HG02973 (cell line): ENCODE results near the gene CACNA1G.

Experiments used
- ATAC-seq: cut with Tn5 transposase; IDR thresholded peaks from one replicate; pipeline ENCODE4 v1.9.1; 2021; ENCODE audit warnings: moderate library complexity; ENCODE audit not compliant: unreplicated experiment

Gene CACNA1G

GRCh38 chr17:50560185-50560824 lies at the start of gene CACNA1G:
Gene CACNA1G (plus strand): TSS chr17:50560715. CDS start chr17:50561460, 745 bp downstream.
- ATAC-seq, result peak; percentile 90

GRCh38 chr17:50511058-50511457 lies 49.5 kb upstream of the CACNA1G start:
- peak; percentile 90 for ATAC-seq

- ATAC-seq, result no peak
Observed at GRCh38 chr17:50513495-50513894, 47.0 kb upstream of the CACNA1G start.

DNA sequence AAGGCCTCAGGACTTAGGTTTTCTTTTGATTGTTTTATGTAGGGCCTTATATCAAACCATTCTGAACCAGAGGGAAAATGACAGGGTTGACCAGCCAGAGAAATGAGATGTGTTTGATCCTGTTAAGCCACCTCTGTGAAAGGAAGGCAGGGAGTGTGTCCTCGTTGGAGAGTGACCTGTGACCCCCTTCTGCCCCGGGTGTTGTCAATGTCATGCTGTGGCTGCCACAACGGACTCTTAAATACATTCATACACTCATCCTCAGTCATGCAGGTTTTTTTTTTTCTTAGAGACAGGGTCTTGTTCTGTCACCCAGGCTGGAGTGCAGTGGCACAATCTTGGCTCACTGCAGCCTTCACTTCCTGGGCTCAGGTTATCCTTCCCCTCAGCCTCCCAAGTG lies 46.1 kb upstream of the CACNA1G start:
- no peak for ATAC-seq

DNA sequence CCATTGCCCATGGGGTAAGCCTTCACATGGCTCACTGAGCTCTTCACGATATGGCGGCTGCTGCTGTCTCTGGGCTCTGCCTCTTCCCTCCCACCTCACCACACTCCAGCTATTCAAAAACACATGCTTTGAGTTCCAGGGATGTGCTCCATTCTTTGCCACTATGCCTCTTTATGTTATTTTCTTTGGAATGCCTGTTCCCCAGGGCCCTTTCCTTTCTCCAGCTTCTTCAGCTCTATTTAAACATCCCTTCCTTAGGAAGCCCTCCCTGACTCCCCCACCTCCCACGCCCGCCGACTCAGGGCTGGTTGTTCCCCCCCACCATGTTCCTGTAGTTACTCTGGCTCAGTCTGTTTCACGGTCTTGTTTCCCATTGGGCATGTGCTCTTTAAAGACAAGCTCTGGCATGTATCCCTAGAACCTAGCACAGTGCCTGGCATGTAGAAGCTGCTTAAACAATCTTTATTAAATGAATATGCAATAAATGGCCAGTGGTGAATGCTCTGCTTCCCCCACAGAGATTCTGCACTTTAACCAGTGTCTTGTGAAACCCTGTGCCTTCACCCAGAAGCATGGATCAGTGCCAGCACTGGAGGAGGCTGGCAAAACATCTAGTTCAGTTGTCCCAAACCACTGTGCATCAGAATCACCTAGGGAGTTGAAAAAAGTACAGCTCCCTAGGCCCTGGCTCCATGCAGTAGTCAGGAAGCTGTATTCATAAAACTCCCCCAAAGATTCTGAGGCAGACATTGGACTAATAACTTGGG lies 45.4 kb upstream of the CACNA1G start:
- ATAC-seq, result no peak

DNA sequence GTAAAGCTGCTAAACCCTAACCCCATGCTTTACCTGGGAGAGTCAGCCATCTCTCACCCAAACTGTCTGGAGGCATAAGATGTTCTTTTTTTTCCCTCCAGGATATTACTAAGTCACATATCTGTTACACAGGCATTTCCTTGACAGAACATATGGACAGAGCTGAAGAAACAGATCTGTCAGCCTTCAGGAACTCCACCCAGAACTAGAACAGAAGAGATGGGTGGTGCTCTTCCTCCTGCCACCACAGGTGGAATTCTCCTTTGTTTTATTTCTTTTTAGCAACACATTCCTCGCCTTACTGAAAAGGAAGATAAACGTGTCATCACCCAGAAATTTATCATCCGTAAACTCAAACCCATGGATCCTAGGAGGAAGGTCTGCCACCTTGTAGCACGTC lies 43.5 kb upstream of the CACNA1G start:
- no peak for ATAC-seq

GRCh38 chr17:50517504-50518383 lies 42.8 kb upstream of the CACNA1G start:
- no peak for ATAC-seq

- no peak for ATAC-seq
Observed at GRCh38 chr17:50518384-50519023, 42.0 kb upstream of the CACNA1G start.

DNA sequence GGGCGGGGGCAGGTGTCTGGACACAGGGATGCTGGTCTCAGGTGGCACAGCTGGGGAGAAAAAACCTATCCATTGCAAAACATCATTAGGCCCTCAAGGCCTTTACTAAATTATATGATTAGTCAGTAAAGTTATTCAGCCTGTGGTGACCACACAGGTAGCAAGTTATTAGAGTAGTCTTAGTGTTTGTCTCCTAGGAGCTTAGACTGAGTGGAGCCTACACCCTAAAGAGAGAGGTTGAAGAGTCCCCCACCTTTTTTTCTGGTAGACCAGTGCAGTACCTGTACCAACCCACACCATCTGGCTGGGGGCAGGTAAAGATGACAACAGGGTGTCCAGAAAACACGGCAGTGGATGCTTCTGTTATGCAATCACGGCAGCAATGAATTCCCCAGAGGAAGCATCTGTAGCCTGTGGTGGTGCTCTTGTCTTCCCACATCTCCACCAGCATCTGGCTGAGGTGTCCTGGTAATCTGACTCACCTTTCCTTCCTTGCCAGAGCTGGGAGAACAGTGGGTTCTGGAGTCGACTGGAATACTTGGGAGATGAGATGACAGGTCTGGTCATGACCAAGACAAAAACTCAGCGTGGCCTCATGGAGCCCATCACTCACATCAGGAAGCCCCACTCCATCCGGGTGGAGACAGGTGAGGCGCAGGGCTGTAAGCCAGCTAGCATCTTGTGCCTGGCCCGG lies 41.2 kb upstream of the CACNA1G start:
- no peak for ATAC-seq

DNA sequence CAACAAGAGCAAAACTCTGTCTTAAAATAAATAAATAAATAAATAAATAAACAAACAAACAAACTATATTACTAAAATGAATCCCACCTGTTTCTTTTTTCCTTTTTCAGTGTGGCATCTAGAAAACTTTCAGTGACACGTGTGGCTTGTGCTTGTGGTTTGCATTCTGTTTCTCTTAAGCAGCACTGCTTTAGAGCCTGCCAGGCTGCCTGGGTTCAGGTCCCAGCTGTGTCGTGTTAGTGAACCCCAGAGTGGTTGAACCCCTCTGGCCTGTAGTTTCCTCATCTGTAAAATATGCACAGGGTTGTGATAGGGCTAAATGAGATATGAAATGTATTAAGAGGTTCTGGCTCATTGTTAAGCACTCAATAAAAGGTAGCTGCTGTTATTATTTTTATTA lies 40.0 kb upstream of the CACNA1G start:
- no peak for ATAC-seq

- ATAC-seq, result no peak
Observed at GRCh38 chr17:50521514-50521913, 39.0 kb upstream of the CACNA1G start.

DNA sequence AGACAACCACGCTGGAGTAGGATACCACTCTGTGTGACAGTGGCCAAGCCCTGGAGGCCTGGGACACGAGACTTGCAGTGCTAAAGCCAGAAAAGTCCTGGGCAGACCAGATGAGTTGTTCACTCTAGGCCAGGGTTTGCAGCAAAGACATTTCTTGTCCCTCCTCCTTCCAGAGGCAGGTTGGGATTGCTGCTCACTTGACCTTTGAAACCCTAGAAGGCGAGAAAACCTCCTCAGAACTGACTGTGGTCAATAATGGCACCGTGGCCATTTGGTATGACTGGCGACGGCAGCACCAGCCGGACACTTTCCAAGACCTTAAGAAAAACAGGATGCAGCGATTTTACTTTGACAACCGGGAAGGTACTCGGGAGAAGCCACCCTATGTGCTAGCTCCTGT lies 37.7 kb upstream of the CACNA1G start:
- ATAC-seq, result no peak

DNA sequence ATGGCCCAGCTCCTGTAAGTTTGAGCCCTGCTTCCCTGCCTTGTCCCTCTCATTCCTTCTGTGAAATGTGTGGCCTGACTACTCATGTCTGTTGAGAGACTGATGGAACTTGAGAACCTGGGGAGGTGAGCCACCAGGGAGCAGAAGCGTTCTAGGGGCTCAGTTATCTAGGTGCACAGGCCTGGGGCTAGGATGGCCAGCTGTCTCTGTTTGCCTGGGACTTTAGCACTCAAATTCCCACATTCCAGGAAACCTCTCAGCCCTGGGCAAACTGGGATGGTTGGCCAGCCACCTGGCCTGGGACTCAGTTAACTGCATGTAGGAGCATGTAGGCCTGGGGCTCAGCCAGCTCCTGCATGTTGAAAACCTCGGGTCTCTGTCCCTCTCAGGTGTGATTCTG lies 37.3 kb upstream of the CACNA1G start:
- ATAC-seq, result no peak

GRCh38 chr17:50524838-50525237 lies 35.7 kb upstream of the CACNA1G start:
- no peak for ATAC-seq

GRCh38 chr17:50527155-50527762 lies 33.3 kb upstream of the CACNA1G start:
- no peak for ATAC-seq

- no peak for ATAC-seq
Observed at GRCh38 chr17:50527949-50528474, 32.5 kb upstream of the CACNA1G start.

DNA sequence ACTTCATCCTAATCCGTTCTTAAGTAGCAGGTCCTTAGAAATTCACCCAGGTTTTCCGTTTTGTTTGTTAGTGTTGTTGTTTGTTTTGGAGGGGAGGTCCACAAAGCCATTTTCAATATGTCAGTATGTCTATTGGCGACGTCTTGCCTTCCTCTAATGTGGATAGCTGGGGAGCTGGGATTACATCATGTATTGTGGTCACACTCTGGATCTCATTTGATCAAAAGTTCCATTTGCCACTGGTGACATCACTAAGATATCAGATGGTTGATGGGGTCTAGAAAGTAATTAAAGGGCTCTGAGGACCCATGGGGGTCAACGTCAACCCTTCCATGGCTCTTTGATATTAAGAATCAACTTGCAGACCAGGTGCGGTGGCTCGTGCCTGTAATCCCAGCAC lies 30.7 kb upstream of the CACNA1G start:
- no peak for ATAC-seq

DNA sequence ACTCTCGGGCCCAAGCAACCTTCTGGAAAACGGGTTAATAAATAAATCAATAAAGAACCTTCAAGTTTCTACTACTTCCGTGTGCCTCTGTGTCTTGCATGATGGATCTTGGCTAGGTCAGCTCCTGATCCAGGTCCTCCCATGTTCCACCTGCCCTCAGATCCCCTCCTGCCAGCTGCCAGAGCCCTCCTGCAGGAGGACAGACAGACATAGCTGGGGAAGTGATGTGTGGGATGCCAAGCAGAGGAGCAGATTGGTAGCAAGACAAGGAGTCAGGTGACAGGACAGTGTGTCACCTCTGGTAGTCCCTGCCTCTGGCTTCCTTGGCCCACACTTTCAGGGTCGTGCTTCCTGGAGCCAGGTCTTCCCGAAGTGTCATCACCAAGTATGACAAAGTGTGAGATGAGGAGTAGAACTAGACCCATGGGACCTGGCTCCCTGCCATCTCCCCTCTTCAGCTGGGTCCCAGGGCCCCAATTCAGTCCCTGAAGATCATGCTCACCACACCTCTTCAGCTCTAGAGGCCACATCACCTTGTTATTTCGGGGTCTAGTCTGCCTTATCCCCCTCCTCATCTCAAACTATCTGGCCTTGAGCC lies 29.0 kb upstream of the CACNA1G start:
- ATAC-seq, result no peak

DNA sequence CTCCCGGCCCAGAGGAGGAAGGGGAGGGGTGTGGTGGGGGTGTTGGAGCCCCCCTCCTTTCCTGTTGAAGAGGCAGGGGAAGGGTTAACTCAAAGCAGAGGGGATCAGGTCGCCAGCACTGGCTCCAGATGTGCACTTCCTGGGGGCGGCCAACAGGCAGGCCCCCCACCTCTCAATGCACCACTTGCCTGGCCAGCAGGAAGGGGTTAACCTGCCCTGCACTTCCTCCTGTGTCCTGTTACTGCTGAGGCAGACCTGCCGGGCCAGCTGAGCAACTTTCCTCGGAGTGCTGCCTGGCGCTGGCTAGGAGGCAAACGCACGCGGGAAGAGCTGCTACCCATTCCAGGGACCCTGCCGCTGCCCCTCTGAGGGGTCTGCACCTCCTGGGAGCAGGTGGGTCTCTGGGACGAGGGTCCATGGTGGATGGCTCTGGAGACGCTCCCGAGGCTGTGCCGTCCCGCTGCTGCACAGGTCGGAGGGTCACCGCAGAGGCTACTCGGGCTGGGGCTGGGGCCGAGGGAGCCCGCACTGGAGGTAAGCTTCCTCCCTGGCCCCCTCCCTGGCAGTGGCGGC lies 28.0 kb upstream of the CACNA1G start, which contains the start of gene EPN3:
TSS of gene EPN3 (plus strand) at position 284 of the 573 bp plus-strand sequence. CDS start 3,822 bp downstream, outside the sequence.
- no peak for ATAC-seq
